ENCODE data around the gene XKR3.
"Not testable (repeated sequence)": the region's sequence is repeated elsewhere in the genome, so short reads cannot be mapped to it uniquely, and the experiment has no call there.

XKR3 gene

DNA sequence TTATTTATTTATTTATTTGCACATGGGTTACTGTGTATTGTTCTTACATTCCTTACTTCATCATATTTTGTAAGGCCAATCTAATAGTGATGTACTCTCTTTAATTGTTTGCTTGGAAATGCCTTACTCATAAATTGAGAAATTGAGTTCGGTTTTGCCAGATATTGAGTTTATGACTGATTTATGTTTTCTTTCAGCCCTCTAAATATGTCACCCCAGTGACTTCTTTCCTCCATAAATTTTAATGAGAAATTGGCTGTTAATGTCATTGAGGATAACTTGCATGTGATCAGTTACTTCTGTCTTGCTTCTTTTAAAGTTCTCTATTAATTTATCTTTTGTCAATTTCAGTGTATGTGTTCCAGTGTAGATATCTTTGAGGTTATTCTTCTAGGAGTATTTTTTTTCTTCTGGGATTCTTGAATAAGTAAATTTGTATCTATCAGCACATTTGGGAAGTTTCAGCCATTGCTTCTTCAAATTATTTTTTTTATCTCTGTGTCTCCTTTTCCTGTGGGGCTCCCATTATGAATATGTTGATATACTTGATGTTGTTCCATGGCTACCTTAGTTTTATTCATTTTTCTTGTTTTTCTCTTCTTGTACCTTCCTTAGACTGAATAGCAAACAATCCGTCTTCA is 47.8 kb downstream of the XKR3 start:
- DNase-seq (ENCODE audit: low spot score), result no peak
- no peak overlapping the region for H3K4me3 ChIP-seq
- TF ChIP-seq, protein P1, sequence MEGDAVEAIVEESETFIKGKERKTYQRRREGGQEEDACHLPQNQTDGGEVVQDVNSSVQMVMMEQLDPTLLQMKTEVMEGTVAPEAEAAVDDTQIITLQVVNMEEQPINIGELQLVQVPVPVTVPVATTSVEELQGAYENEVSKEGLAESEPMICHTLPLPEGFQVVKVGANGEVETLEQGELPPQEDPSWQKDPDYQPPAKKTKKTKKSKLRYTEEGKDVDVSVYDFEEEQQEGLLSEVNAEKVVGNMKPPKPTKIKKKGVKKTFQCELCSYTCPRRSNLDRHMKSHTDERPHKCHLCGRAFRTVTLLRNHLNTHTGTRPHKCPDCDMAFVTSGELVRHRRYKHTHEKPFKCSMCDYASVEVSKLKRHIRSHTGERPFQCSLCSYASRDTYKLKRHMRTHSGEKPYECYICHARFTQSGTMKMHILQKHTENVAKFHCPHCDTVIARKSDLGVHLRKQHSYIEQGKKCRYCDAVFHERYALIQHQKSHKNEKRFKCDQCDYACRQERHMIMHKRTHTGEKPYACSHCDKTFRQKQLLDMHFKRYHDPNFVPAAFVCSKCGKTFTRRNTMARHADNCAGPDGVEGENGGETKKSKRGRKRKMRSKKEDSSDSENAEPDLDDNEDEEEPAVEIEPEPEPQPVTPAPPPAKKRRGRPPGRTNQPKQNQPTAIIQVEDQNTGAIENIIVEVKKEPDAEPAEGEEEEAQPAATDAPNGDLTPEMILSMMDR (IDR thresholded peaks at IDR 0.05), result no peak
- H3K27ac ChIP-seq, result no peak overlapping the region

GRCh38 chr22:16776080-16776479 is 49.1 kb downstream of the XKR3 start:
- TF ChIP-seq, protein P1 (IDR thresholded peaks at IDR 0.05), result no peak
- no peak overlapping the region for H3K27ac ChIP-seq
- no peak overlapping the region for H3K4me3 ChIP-seq
- no peak for DNase-seq (ENCODE audit: low spot score)

- Histone ChIP-seq H3K4me3 (no peak overlapping the region), H3K27ac (no peak overlapping the region)
- TF ChIP-seq, protein P1 (IDR thresholded peaks at IDR 0.05), result no peak
- DNase-seq (ENCODE audit: low spot score), result no peak
Observed at GRCh38 chr22:16774911-16775500, 50.2 kb downstream of the XKR3 start.

GRCh38 chr22:16771569-16771968 is 53.6 kb downstream of the XKR3 start:
- H3K27ac ChIP-seq; H3K4me3 ChIP-seq; DNase-seq (ENCODE audit: low spot score): not testable (repeated sequence)

GRCh38 chr22:16767927-16768326 is 57.3 kb downstream of the XKR3 start:
- DNase-seq (ENCODE audit: low spot score); H3K4me3 ChIP-seq; H3K27ac ChIP-seq: not testable (repeated sequence)

DNA sequence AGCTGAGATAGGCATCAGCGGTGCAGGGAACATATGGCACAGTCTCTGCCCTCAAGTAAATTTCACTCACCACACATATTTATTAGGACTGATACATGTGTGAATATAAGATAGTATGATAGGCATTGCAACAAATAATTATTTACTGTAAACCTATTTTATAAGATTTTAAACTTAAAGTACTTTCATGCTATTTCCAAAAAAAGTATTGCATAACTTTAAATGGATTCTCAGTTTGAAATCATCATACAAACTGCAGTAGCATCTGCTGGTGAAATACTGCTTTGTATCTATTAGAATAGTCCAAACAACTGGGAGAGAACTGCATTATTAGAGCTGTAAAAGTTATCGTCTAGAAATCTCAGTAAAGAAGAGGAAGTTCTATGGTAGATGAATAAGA is 63.0 kb downstream of the XKR3 start:
- not testable (repeated sequence) for H3K27ac ChIP-seq; H3K4me3 ChIP-seq; DNase-seq (ENCODE audit: low spot score)

DNA sequence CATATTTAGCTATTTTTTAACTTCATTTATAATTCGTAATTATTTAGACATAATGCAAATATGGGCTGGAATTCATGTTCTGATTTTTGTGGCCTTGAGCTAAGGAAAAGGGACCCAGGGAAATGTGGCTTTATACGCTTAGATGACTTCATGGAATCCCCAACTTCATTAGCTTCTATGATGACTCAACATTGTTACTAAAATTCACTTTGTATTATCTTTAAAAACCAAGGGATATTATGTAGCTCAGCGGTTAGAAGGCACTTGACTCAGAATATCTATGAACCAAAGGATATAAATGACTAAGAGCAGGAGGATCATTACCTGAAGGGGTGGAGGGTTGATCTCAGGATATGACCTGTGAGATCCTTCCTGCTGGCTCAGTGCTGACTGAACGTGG is 64.8 kb downstream of the XKR3 start:
- H3K27ac ChIP-seq; DNase-seq (ENCODE audit: low spot score); H3K4me3 ChIP-seq: not testable (repeated sequence)

DNA sequence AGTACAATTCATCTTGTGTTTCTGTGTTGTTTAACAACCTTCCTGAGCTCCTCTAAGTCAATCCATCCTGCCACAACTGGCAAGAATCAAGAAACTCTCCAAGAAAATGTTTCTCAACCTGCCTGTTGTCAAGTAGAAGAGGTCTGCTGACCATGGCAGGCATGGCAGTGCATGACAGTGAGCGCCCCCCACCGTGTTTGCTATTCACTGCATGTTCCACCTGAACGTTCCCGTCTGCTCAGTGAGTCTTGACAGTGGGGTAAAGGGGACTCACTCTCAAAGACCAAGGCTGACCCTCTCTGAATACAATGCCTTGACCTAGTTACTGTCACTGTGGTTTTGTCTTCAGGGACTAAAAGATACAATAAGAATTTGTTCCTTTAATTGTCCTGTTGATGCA is 75.9 kb downstream of the XKR3 start:
- not testable (repeated sequence) for H3K4me3 ChIP-seq; DNase-seq (ENCODE audit: low spot score); H3K27ac ChIP-seq

GRCh38 chr22:16748160-16748929 is 76.9 kb downstream of the XKR3 start:
- H3K4me3 ChIP-seq; H3K27ac ChIP-seq; DNase-seq (ENCODE audit: low spot score): not testable (repeated sequence)

DNA sequence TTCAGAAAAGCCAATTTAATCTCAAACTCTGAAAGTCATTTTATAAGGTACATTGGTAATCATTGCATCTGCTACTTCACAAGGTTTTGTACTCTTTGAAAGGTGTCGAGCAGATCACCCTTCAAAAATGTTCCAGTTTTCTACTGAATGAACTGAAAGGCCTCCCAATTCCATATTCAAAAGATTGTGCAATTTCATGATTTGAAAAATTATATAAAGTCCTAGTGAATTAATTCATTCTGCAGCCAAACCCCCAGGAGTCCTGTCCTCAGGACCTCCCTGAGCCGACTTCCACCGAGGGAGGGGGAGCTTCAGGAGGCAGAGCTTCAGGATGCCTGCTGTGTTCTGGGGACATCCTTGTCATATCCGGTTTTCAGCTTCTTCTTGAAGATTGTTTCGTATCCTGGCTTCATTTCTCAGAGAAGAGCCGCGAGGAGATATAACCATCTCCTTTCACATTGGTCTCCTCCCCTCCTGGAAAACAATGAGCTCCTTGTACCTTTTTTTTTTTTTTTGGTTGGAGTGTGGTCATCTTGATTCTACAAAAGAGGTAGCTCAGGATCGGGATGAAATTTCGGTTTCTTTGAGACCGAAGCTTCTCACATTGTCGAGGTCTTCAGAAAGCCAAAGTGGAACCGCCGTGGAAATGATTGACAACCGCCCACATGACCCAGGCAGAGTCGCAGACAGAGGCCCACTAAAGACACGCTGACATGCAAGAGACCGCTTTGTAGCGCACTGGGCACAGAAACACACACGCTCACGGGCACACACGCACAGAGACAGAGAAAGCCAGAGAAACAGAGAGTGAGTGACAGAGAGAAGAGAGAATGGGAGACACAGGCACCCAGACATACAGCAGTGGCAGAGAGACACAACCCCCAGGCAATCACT is 77.7 kb downstream of the XKR3 start:
- H3K27ac ChIP-seq; DNase-seq (ENCODE audit: low spot score); H3K4me3 ChIP-seq: not testable (repeated sequence)

DNA sequence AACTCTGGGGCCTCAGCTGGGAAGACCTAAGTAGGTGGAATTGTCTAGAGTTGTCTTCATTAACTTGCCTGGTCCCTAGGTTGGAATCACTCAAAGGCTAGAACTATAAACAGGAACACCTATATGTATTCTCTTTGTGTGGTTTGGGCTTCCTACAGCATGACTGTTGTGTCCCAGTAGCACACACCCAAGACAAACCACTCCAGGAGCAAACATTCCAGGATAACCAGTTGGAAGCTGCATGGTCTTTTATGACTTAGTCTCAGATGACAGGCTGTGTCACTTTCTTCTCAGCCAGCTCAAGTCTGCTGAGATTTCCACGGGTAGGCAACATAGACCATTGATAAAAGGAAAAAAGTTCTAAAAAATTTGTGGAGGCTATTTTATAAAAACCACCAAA is 90.9 kb downstream of the XKR3 start:
- not testable (repeated sequence) for H3K27ac ChIP-seq; H3K4me3 ChIP-seq; DNase-seq (ENCODE audit: low spot score)

All from coronary artery (tissue), 2 donors.